Prostate gland (tissue), 2 donors: ENCODE measurements around the gene ZCCHC24. TPM values are rescaled to one million over a fixed set of nuclear protein-coding genes. Genes with fewer than 3 reads are reported as not detected.

ENCODE experiments used
- DNase-seq: peaks from one replicate; pipeline ENCODE4 v3.0.0-alpha.2; 2019; ENCODE audit warnings: low spot score
- H3K27ac ChIP-seq, 2 donors: fragments of 200-600 bp; sonication (generic); 2 replicates each; pipeline ENCODE4 v1.5.1; 2017 to 2019
- H3K27me3 ChIP-seq: fragments of 200-600 bp; sonication (generic); replicated peaks from 2 replicates; pipeline ENCODE4 v1.5.1; 2019; ENCODE audit not compliant: insufficient read depth
- H3K36me3 ChIP-seq, 2 donors: fragments of 200-600 bp; sonication (generic); 1 replicate in 1 of 2; 2 replicates in 1 of 2; pipeline versions ENCODE4 v1.5.1 to v1.8.1; 2017 to 2019
- H3K4me1 ChIP-seq: fragments of 200-600 bp; sonication (generic); replicated peaks from 2 replicates; pipeline ENCODE4 v1.5.1; 2019
- H3K4me3 ChIP-seq, 2 donors: fragments of 200-600 bp; sonication (generic); 2 replicates each; pipeline ENCODE4 v1.5.1; 2017 to 2019
- H3K9me3 ChIP-seq: fragments of 200-600 bp; sonication (generic); 2 replicates; pipeline ENCODE4 v1.5.1; 2017
- POLR2A ChIP-seq: fragments of 450-650 bp; IDR thresholded peaks from one replicate; pipeline ENCODE4 v1.6.1; 2016; ENCODE audit warnings: antibody characterized with exemption, mild to moderate bottlenecking
- POLR2AphosphoS5 ChIP-seq: sonication (generic); formaldehyde crosslinking; IDR thresholded peaks from one replicate; pipeline ENCODE4 v1.6.1; 2017; ENCODE audit warnings: antibody characterized with exemption
- WGBS: methylation state at CpG from one replicate; pipeline ENCODE4 v1.1.5; 2018; 5-methylcytosine and 5-hydroxymethylcytosine counted together
- intact Hi-C: fragments of 100-400 bp; cut with DNase I; formaldehyde crosslinking; loops from one replicate; pipeline ENCODE4 v1.14.2; 2022
- total RNA-seq, 2 donors: library from RNA; depleted of rRNA; stranded (reverse); fragments of >200 nt; gene quantifications; one replicate each; pipeline ENCODE4 v1.1.0, GENCODE V29; 2016
- TF ChIP-seq, protein P1 (sequence below), 4 experiments: fragments of 200-600 bp in 2 of 4; fragments of 450-650 bp in 2 of 4; sonication (generic) in 2 of 4; IDR thresholded peaks; 1 replicate in 3 of 4; 2 replicates in 1 of 4; pipeline ENCODE4 v1.5.1; 2016 to 2019; ENCODE audit warnings: antibody characterized with exemption in 4 of 4, mild to moderate bottlenecking in 2 of 4, moderate library complexity in 2 of 4

ZCCHC24 gene
- total RNA-seq, 2 donors from 2014 or later = 20.8 to 51.2 TPM

DNA sequence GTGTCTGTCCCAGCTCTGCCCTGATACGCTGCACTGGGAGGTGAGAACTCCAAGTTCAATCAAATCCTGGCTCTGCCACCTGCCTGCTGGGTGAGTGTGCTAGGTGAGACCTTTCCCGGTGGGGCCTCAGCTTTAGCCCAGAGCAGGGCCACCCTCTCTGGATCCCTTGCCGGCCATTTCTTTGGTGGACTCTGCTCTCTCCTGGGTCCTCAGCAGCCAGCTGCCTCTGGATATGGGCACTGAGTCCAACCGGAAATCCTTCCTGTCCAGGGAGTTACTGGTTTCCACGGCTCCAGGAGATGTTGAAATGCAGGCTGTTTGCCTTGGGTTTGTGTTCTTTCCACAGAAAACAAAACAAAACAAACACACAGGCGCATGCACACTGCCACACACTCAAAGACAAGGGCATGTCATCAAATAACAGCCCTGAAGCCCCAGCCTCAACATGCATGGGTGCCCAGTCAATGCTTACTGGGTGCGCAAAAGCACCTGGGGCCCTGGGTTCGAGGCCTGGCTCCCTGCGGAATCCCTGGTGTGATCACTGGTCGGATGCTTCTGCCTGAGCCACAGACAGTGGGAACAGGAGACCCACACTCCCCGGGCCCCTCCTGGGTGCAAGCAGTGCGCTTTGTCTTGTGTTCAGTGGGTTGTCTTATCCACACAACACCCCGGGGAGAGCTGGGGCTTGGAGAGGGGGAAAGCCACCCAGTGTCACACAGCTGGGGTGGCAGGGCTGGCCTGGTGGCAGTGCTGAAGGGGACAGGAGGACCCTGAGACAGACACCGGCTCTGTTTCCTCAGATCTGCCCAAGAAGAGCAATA is 65.1 kb downstream of the ZCCHC24 start:
- Histone ChIP-seq H3K4me3 (no peak overlapping the region), H3K27ac (peak overlapping the region; percentile 67 to 73), H3K36me3 (no peaks in the 10 kb centered on the region), H3K27me3 (no peaks in the 10 kb centered on the region), H3K9me3 (no peaks in the 10 kb centered on the region), H3K4me1 (peaks cover 14% of the 10 kb centered on the region)
- intact Hi-C loops = loop anchor here (2.0 to 5.0 kb wide), 2 partner anchors 67 to 88 kb away; partner anchors contain the start of gene ZCCHC24
- no peak for DNase-seq
- WGBS = 56% methylated on average over 14 of the region's 14 CpGs
- TF ChIP-seq POLR2A = no peak
- TF ChIP-seq POLR2AphosphoS5 = peak; percentile 25

DNA sequence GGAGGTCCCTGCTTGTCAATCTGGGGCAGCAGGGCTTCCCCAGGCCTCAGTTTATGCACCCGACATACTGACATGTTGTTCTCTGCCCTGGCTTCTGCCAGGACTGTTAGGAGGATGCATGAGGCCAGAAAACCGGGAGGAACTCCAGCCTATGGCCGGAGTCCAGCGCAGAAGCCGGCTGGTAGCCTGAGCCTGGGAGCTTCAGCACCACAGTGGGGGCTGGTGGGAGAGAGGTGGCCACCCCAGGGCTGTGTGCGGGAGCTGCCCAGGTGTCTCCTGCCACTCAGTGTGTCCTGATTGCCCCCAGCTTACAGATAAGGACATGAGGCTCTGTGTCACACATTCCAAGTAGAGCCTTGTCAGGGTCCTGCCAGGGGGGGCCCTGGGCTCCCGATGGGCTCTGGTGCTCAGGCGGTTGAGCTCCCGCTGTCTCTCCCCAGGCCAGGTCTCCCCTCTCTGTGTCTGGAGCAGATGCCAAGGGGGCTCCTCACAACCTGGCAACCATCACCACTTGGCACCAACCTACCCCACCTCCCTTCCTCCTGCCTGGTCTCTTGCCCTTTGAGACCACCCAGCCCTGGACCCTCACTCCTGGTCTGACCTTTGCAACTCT is 65.8 kb downstream of the ZCCHC24 start:
- no peaks in the 10 kb centered on the region for H3K36me3 ChIP-seq
- no peak overlapping the region for H3K4me3 ChIP-seq
- WGBS = 42% methylated on average over 6 of the region's 9 CpGs
- H3K9me3 ChIP-seq = no peaks in the 10 kb centered on the region
- peaks cover 14% of the 10 kb centered on the region for H3K4me1 ChIP-seq
- intact Hi-C loops = loop anchor here (2.0 to 5.0 kb wide), 2 partner anchors 68 to 89 kb away; partner anchors contain the start of gene ZCCHC24
- peak overlapping the region; percentile 67 to 73 for H3K27ac ChIP-seq
- TF ChIP-seq POLR2A (no peak), POLR2AphosphoS5 (no peak)
- TF ChIP-seq, protein P1, sequence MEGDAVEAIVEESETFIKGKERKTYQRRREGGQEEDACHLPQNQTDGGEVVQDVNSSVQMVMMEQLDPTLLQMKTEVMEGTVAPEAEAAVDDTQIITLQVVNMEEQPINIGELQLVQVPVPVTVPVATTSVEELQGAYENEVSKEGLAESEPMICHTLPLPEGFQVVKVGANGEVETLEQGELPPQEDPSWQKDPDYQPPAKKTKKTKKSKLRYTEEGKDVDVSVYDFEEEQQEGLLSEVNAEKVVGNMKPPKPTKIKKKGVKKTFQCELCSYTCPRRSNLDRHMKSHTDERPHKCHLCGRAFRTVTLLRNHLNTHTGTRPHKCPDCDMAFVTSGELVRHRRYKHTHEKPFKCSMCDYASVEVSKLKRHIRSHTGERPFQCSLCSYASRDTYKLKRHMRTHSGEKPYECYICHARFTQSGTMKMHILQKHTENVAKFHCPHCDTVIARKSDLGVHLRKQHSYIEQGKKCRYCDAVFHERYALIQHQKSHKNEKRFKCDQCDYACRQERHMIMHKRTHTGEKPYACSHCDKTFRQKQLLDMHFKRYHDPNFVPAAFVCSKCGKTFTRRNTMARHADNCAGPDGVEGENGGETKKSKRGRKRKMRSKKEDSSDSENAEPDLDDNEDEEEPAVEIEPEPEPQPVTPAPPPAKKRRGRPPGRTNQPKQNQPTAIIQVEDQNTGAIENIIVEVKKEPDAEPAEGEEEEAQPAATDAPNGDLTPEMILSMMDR (IDR thresholded peaks at IDR 0.05) = no peak
- DNase-seq = no peak
- no peaks in the 10 kb centered on the region for H3K27me3 ChIP-seq

DNA sequence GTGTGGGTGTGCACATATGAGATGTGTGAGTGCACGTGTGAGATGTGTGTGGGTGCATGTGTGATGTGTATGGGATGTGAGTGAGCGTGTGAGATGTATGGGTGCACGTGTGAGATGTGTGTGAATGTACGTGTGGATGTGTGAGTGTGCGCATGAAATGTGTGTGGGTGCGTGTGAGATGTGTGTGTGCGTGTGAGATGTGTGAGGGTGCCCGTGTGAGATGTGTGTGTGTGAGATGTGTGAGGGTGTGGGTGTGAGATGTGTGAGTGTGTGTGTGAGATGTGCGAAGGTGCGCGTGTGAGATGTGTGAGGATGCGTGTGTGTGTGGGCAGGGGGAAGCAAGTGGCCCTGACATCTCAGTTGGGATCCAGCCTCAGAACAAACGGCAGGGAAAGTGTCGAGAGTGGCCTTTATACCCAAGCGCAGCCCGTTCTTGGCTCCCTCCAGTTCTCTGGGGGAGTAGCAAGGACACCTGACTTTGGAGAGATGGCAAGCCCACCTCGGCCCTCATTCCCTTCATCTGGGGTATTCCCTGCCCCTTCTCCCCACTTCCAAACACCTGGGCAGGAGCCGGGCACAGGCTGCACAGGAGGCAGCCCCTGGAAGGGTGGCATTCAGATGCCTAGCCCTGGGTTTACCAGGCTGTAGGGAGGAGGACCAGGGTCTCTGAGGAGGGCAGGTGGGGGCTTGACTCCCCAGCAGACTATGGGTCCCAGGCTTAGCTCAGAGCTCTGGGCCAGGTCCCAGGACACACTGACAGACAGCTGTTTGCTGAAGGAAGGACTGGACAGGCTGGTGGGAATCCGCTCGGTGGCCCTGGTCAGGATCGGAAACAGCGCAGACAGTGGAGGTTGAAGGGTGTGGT is 66.5 kb downstream of the ZCCHC24 start:
- intact Hi-C loops = no loop called here
- DNase-seq = no peak
- peaks cover 14% of the 10 kb centered on the region for H3K4me1 ChIP-seq

DNA sequence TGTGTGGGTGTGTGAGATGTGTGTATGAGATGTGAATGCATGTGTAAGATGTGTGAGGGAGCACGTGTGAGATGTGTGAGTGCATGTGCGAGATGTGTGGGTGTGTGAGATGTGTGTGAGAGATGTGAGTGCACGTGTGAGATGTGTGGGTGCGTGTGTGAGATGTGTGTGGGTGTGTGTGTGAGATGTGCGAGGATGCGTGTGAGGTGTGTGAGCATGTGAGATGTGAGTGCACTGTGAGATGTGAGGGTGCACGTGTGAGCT is 67.1 kb downstream of the ZCCHC24 start:
- no peak overlapping the region for H3K4me3 ChIP-seq
- 93% methylated on average over 7 of the region's 7 CpGs for WGBS
- no peaks in the 10 kb centered on the region for H3K9me3 ChIP-seq
- TF ChIP-seq, protein P1 (IDR thresholded peaks at IDR 0.05) = no peak
- TF ChIP-seq POLR2AphosphoS5 (no peak), POLR2A (no peak)
- no peak overlapping the region for H3K27ac ChIP-seq
- H3K4me1 ChIP-seq = peaks cover 14% of the 10 kb centered on the region
- no peaks in the 10 kb centered on the region for H3K27me3 ChIP-seq
- H3K36me3 ChIP-seq = no peaks in the 10 kb centered on the region
- intact Hi-C loops = no loop called here
- no peak for DNase-seq

More for the DNA sequence above, 66.5 kb downstream of the ZCCHC24 start:
- no peak overlapping the region for H3K4me3 ChIP-seq
- 82% methylated on average over 22 of the region's 22 CpGs for WGBS
- H3K27me3 ChIP-seq = no peaks in the 10 kb centered on the region
- H3K27ac ChIP-seq = peak overlapping the region in 1 of 2 donors; percentile 67
- no peak for TF ChIP-seq POLR2A
- TF ChIP-seq, protein P1 (IDR thresholded peaks at IDR 0.05) = no peak
- no peak for TF ChIP-seq POLR2AphosphoS5
- H3K36me3 ChIP-seq = no peaks in the 10 kb centered on the region
- no peaks in the 10 kb centered on the region for H3K9me3 ChIP-seq
